OCI-LY7 (cell line): ENCODE measurements around the gene SLC2A3.
A peak's percentile ranks its signal among the peaks of the same experiment; 100 is the strongest.

Experiments
- EZH2phosphoT487 ChIP-seq: fragments of 200-600 bp; sonication (generic); IDR thresholded peaks from 2 replicates; pipeline ENCODE4 v1.6.1; 2018; ENCODE audit warnings: low read depth, borderline replicate concordance, mild to moderate bottlenecking, mixed run types, antibody characterized with exemption, low read length, moderate library complexity, mixed read lengths
- TF ChIP-seq, protein P1 (sequence below): fragments of 200-600 bp; sonication (generic); conservative IDR thresholded peaks from 2 replicates; pipeline ENCODE4 v1.5.1; 2014; ENCODE audit warnings: mild to moderate bottlenecking, antibody characterized with exemption, low read length, moderate library complexity, mixed read lengths

GRCh38 chr12:7907009-7907408, 29.0 kb downstream of the SLC2A3 start:
- TF ChIP-seq, protein P1, sequence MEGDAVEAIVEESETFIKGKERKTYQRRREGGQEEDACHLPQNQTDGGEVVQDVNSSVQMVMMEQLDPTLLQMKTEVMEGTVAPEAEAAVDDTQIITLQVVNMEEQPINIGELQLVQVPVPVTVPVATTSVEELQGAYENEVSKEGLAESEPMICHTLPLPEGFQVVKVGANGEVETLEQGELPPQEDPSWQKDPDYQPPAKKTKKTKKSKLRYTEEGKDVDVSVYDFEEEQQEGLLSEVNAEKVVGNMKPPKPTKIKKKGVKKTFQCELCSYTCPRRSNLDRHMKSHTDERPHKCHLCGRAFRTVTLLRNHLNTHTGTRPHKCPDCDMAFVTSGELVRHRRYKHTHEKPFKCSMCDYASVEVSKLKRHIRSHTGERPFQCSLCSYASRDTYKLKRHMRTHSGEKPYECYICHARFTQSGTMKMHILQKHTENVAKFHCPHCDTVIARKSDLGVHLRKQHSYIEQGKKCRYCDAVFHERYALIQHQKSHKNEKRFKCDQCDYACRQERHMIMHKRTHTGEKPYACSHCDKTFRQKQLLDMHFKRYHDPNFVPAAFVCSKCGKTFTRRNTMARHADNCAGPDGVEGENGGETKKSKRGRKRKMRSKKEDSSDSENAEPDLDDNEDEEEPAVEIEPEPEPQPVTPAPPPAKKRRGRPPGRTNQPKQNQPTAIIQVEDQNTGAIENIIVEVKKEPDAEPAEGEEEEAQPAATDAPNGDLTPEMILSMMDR, result peak; percentile 63
- no peak for TF ChIP-seq EZH2phosphoT487
